Body of pancreas (tissue), 4 donors: Measurements from ENCODE around the gene FUNDC2. TPM values are rescaled to one million over a fixed set of nuclear protein-coding genes. Genes with fewer than 3 reads are reported as not detected.
A peak's percentile ranks its signal among the peaks of the same experiment; 100 is the strongest.

Experiments
- ATAC-seq: fragments of 150-250 bp; one replicate; pipeline ENCODE4 v1.9.1; 2016
- DNase-seq, 4 donors: peaks; one replicate each; pipeline ENCODE4 v3.0.0-alpha.2; 2019
- H3K27ac ChIP-seq, 4 donors: fragments of 200-600 bp; sonication (generic); 1 replicate in 3 of 4; 2 replicates in 1 of 4; pipeline versions ENCODE4 v1.5.1 to v1.6.1; 2016 to 2019; ENCODE audit warnings: mild to moderate bottlenecking in 1 of 4, mixed read lengths in 1 of 4, moderate library complexity in 1 of 4
- H3K27me3 ChIP-seq, 2 donors: fragments of 200-600 bp; sonication (generic); one replicate each; pipeline ENCODE4 v1.6.0; 2016; ENCODE audit warnings: mild to moderate bottlenecking in 1 of 2
- H3K36me3 ChIP-seq, 2 donors: fragments of 200-600 bp; sonication (generic); replicated peaks in 1 of 2; 2 replicates each; pipeline ENCODE4 v1.5.1; 2016; ENCODE audit warnings: low read depth in 2 of 2; ENCODE audit not compliant: insufficient read depth in 1 of 2
- H3K4me1 ChIP-seq: fragments of 200-600 bp; sonication (generic); one replicate; pipeline ENCODE4 v1.6.0; 2016
- H3K4me3 ChIP-seq, 2 donors: fragments of 200-600 bp; sonication (generic); 1 replicate in 1 of 2; 2 replicates in 1 of 2; pipeline ENCODE4 v1.5.1; 2016 to 2019
- H3K9me3 ChIP-seq, 3 donors: fragments of 200-600 bp; sonication (generic); 1 replicate in 2 of 3; 2 replicates in 1 of 3; pipeline ENCODE4 v1.5.1; 2016
- POLR2A ChIP-seq, 3 donors: fragments of 450-650 bp; IDR thresholded peaks; one replicate each; pipeline ENCODE4 v1.6.1; 2016; ENCODE audit warnings: antibody characterized with exemption in 3 of 3, mild to moderate bottlenecking in 2 of 3
- WGBS, 2 donors: methylation state at CpG; one replicate each; pipeline ENCODE4 v1.1.5; 2017; 5-methylcytosine and 5-hydroxymethylcytosine counted together
- intact Hi-C: fragments of 100-400 bp; cut with DNase I; formaldehyde crosslinking; loops from one replicate; pipeline ENCODE4 v1.15.1; 2023
- total RNA-seq, 2 donors: library from RNA; depleted of rRNA; stranded (reverse); fragments of >200 nt; gene quantifications; one replicate each; pipeline ENCODE4 v1.1.0, GENCODE V29; 2016
- TF ChIP-seq, protein P1 (sequence below), 7 experiments: fragments of 450-650 bp in 4 of 7; fragments of 200-600 bp in 3 of 7; sonication (generic) in 3 of 7; IDR thresholded peaks; one replicate each; pipeline ENCODE4 v1.5.1; 2016 to 2019; ENCODE audit warnings: antibody characterized with exemption in 7 of 7

The FUNDC2 gene
- total RNA-seq, 2 donors from 2014 or later = 28.8 to 66.3 TPM

DNA sequence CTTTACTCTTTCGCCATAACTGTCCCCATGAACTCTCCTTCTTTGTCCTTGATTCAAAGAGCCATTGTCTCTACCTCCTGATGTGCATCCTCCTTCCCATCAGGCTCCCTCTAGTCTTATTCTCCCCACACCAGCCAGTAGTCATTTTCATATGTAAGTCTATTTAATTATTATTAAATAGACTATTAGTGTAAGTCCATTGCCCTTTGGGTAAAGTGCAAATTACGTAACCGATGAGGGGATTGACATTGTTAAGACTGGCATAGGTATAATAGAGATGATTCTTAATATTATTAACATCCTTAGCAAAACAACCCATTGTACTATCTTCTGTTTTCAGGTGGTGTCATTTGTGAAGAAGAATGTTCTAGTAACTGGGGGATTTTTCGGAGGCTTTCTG lies 27.6 kb downstream of the FUNDC2 start:
- no peaks in the 10 kb centered on the region for H3K27me3 ChIP-seq
- H3K9me3 ChIP-seq = no peaks in the 10 kb centered on the region
- H3K36me3 ChIP-seq = no peaks in the 10 kb centered on the region
- WGBS, 2 donors = 86 to 98% methylated on average over 4 of the region's 4 CpGs
- ATAC-seq = no peak
- DNase-seq = no peak
- H3K4me1 ChIP-seq = peaks cover 21% of the 10 kb centered on the region
- H3K27ac ChIP-seq = peak overlapping the region in 1 of 4 donors; percentile 75
- TF ChIP-seq POLR2A (IDR thresholded peaks at IDR 0.05) = no peak
- TF ChIP-seq, protein P1, sequence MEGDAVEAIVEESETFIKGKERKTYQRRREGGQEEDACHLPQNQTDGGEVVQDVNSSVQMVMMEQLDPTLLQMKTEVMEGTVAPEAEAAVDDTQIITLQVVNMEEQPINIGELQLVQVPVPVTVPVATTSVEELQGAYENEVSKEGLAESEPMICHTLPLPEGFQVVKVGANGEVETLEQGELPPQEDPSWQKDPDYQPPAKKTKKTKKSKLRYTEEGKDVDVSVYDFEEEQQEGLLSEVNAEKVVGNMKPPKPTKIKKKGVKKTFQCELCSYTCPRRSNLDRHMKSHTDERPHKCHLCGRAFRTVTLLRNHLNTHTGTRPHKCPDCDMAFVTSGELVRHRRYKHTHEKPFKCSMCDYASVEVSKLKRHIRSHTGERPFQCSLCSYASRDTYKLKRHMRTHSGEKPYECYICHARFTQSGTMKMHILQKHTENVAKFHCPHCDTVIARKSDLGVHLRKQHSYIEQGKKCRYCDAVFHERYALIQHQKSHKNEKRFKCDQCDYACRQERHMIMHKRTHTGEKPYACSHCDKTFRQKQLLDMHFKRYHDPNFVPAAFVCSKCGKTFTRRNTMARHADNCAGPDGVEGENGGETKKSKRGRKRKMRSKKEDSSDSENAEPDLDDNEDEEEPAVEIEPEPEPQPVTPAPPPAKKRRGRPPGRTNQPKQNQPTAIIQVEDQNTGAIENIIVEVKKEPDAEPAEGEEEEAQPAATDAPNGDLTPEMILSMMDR (IDR thresholded peaks at IDR 0.05) = no peak
- intact Hi-C loops = loop anchor here (10.0 kb wide), 1 partner anchor 69 kb away; no protein-coding TSS in a partner anchor
- H3K4me3 ChIP-seq = no peak overlapping the region

DNA sequence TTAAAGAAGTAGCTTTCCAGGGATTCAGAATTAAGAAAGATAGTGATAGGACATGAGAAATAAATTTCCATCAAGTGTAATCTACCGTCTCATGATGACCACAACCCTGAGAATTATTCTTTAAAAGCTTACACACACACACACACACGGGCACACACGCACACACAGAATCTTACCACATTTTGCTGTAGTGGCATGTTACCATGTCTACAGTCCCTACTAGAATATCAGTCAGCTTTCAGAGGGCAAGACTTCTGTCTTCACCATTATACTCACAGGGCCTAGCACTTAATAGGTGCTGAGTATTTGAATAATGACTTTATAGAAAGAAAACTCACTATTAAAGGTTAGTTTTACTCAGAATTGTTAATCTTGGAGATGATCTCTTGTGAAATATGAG lies 28.9 kb downstream of the FUNDC2 start:
- TF ChIP-seq, protein P1 (IDR thresholded peaks at IDR 0.05) = no peak
- no peak for TF ChIP-seq POLR2A (IDR thresholded peaks at IDR 0.05)
- 82 to 83% methylated on average over 3 of the region's 3 CpGs for WGBS, 2 donors
- DNase-seq (no peak), ATAC-seq (no peak)
- no peaks in the 10 kb centered on the region for H3K27me3 ChIP-seq
- H3K27ac ChIP-seq = no peak overlapping the region
- no peaks in the 10 kb centered on the region for H3K36me3 ChIP-seq
- intact Hi-C loops = loop anchor here (10.0 kb wide), 1 partner anchor 71 kb away; no protein-coding TSS in a partner anchor
- no peaks in the 10 kb centered on the region for H3K9me3 ChIP-seq
- H3K4me1 ChIP-seq = peaks cover 21% of the 10 kb centered on the region
- H3K4me3 ChIP-seq = no peak overlapping the region

DNA sequence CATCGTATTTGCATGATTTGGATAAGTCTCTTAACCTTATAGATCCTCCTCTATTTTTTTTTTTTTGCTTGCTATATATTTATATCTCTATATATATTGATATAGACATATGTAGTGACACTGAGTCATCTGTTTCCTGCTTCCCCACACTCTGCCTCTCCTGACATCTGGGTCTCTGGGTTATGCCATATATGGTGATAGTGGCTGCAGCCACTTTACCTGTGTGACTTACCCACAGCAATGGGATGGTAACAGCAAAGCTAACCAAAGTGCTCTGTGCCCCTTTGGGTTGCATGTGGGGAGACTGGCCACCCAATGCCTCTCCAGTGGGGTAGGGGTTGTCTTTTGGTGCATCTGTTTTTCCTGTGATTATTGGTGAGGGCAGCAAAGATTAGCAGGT lies 29.8 kb downstream of the FUNDC2 start:
- Histone ChIP-seq H3K9me3 (no peaks in the 10 kb centered on the region), H3K4me1 (peaks cover 21% of the 10 kb centered on the region), H3K27ac (peak overlapping the region in 3 of 4 donors; percentile 16 to 74 (median 57)), H3K36me3 (no peaks in the 10 kb centered on the region), H3K4me3 (no peak overlapping the region), H3K27me3 (no peaks in the 10 kb centered on the region)
- intact Hi-C loops = loop anchor here (10.0 kb wide), 1 partner anchor 72 kb away; no protein-coding TSS in a partner anchor
- TF ChIP-seq, protein P1 (IDR thresholded peaks at IDR 0.05) = no peak
- no peak for TF ChIP-seq POLR2A (IDR thresholded peaks at IDR 0.05)
- no peak for ATAC-seq
- 86 to 90% methylated on average over 1 of the region's 1 CpG for WGBS, 2 donors
- no peak for DNase-seq

DNA sequence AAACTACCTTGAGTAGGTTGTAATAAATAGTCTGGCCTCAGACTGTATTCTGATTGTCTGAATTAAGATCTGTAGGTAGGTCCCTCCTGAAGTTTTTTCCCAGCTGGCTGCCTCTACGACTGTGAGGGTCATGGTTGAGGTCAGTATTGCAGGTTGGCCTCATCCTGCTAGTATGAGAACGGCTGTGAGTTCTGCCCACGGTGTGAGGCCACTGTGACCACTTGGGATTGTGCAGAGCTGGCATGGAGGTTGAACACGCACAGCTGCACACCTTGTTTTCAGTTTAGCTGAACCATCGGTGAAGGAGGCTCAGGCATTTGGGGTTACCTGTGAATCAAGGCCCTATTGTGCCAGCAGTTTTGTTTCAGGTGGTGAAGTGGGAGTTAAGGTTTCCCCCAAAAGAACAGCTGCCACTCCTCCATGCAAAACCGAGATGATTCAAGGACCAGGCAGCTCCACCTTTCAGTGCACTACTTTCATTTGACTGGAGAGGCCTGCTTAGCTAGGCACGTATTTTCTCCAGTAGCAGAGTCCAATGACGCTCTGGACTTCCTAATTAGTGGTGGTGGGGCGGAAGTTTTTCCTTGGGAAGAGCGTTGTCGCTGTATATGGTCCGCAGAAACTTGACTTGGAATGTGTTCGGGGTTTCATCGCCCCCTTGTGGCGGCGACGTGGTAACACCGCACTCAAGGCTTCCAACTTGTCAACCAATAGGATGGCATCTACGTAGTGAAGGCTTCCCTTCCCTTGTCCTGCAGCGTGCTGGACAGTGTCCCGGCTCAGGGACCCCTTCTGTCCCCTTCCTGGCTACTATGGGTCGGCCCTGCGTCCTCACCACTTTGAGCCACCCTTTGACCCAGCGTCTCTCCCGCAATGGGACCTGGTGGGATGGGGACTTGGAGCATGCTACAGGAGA lies 30.5 kb downstream of the FUNDC2 start:
- Histone ChIP-seq H3K4me3 (no peak overlapping the region), H3K4me1 (peaks cover 19% of the 10 kb centered on the region), H3K27ac (peak overlapping the region; percentile 16 to 74 (median 40)), H3K9me3 (no peaks in the 10 kb centered on the region), H3K27me3 (no peaks in the 10 kb centered on the region), H3K36me3 (no peaks in the 10 kb centered on the region)
- intact Hi-C loops = loop anchor here (10.0 kb wide), 1 partner anchor 72 kb away; no protein-coding TSS in a partner anchor
- DNase-seq = peak; percentile 68 to 78 (median 72)
- ATAC-seq = peak; percentile 94
- TF ChIP-seq, protein P1 (IDR thresholded peaks at IDR 0.05) = peak; percentile 49 to 84 (median 77)
- TF ChIP-seq POLR2A (IDR thresholded peaks at IDR 0.05) = no peak
- WGBS, 2 donors = 0 to 10% methylated on average over 12 to 22 of the region's 25 CpGs
